Colonic mucosa (tissue), 4 donors: ENCODE results near the gene HDAC4. TPM values are rescaled to one million over a fixed set of nuclear protein-coding genes. Genes with fewer than 3 reads are reported as not detected.

Experiments
- DNase-seq: peaks from one replicate; pipeline ENCODE4 v3.0.0-alpha.2; 2020
- H3K27ac ChIP-seq: fragments of 200-600 bp; one replicate; pipeline ENCODE4 v1.8.0; 2021
- H3K27me3 ChIP-seq: fragments of 200-600 bp; one replicate; pipeline ENCODE4 v1.8.0; 2021
- H3K36me3 ChIP-seq: fragments of 200-600 bp; one replicate; pipeline ENCODE4 v1.8.0; 2021
- H3K4me1 ChIP-seq: fragments of 200-600 bp; one replicate; pipeline ENCODE4 v1.8.0; 2021; ENCODE audit warnings: mild to moderate bottlenecking
- H3K4me3 ChIP-seq: fragments of 200-600 bp; one replicate; pipeline ENCODE4 v1.8.0; 2021
- H3K9ac ChIP-seq, 2 donors: one replicate each; pipeline ENCODE4 v1.7.0; 2013; ENCODE audit warnings: control low read depth in 2 of 2, low read depth in 2 of 2, low read length in 2 of 2
- H3K9me3 ChIP-seq: fragments of 200-600 bp; one replicate; pipeline ENCODE4 v1.8.0; 2021
- CTCF ChIP-seq: fragments of 200-600 bp; IDR thresholded peaks from one replicate; pipeline ENCODE4 v1.8.0; 2022; ENCODE audit warnings: antibody characterized with exemption, mild to moderate bottlenecking
- intact Hi-C: fragments of 100-400 bp; cut with DNase I; formaldehyde crosslinking; loops from one replicate; pipeline ENCODE4 v1.14.1; 2022
- total RNA-seq, 2 donors: library from RNA; stranded (reverse); fragmentation: NEBNext Ultra II Directional in 1 of 2; extraction: Animal tissue kit (Norgen Biotek cat#: 25700) in 1 of 2; gene quantifications; one replicate each; pipeline ENCODE4 v1.2.1, GENCODE V29; 2021
- donor health status: healthy.
- donor health status: DM: no; HTN: no; CAD: no.
- donor health status: DM: no; HTN: no; CAD: no.

Gene HDAC4
- total RNA-seq, 2 donors from 2014 or later, result 35.3 to 46.8 TPM

GRCh38 chr2:239312741-239313667 is 87.8 kb downstream of the HDAC4 start:
- peak; percentile 18 for DNase-seq
- H3K4me3 ChIP-seq, result no peak overlapping the region
- TF ChIP-seq CTCF, result no peak
- no peaks in the 10 kb centered on the region for H3K9me3 ChIP-seq
- no peak overlapping the region for H3K27ac ChIP-seq
- H3K4me1 ChIP-seq, result no peaks in the 10 kb centered on the region
- H3K36me3 ChIP-seq, result no peaks in the 10 kb centered on the region
- H3K9ac ChIP-seq, result peak overlapping the region in 1 of 2 donors; percentile 19
- intact Hi-C loops, result no loop called here
- H3K27me3 ChIP-seq, result no peaks in the 10 kb centered on the region

DNA sequence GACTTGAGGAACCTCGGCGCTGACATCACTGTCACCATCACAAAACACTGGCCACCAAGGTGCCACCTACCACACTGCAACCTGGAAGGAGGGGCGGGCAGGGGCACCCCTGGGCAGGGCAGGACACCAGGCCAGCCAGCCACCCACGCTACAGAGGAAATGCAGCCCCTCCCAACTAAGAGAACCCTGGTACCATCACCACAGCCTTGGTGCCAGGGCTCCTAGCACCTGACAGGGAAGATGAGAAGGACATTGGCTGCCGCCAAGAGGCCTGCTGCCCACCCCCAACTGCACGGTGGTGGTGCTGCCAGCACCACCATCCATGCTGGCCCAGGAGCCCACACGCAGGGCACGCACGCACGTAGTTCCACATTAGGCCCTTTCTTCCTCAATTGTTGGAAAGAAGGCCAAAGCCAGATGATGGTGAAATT is 88.7 kb downstream of the HDAC4 start:
- Histone ChIP-seq H3K9me3 (no peaks in the 10 kb centered on the region), H3K36me3 (no peaks in the 10 kb centered on the region), H3K27ac (no peak overlapping the region), H3K4me1 (no peaks in the 10 kb centered on the region), H3K27me3 (no peaks in the 10 kb centered on the region), H3K9ac (no peak overlapping the region), H3K4me3 (no peak overlapping the region)
- peak; percentile 16 for DNase-seq
- intact Hi-C loops, result no loop called here
- TF ChIP-seq CTCF, result no peak

DNA sequence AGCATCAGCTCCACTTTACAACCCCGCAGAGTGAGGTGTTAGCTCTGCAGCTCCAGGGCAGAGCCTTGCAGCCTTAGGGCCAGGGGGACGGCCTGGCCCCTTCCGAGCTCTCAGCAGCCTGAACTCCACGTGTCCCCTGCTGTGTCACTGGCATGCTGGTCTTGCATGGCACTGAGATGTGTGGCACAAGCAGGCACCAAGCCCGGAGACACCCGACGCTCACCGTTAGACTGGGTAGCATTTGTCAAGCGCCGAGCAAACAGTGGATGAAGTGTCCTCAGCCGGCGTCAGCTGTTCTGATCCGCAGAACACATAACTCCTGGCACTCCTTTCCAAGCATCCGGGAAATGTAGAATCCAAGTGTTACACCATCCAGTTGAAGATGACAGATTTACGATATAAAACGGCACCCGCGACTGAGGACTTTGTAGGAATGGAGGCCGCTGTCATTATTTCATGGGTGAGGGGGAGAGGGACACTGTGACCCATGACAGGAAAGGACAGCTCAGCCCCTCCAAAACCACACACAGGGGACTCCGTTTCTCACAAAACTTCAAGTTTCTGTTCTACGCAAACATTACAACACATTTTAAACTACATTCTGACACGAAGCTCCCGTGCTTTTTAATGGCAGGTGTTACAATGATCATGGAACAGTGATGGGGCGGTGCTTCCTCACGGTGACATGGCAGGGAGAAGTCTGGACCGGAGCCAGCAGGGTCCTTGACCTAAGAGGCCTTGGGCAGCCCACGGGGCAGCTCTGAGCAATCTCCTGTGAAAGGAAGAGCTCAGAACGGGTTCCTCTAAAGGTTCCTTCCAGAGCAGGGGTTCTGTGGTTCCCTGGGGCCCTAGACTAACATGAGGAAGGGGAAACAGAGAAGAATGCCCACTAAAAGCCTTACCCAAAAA is 89.4 kb downstream of the HDAC4 start:
- Histone ChIP-seq H3K27me3 (no peaks in the 10 kb centered on the region), H3K9me3 (no peaks in the 10 kb centered on the region), H3K4me3 (no peak overlapping the region), H3K36me3 (no peaks in the 10 kb centered on the region), H3K4me1 (no peaks in the 10 kb centered on the region), H3K27ac (no peak overlapping the region), H3K9ac (no peak overlapping the region)
- DNase-seq, result peak; percentile 28
- intact Hi-C loops, result no loop called here
- no peak for TF ChIP-seq CTCF

DNA sequence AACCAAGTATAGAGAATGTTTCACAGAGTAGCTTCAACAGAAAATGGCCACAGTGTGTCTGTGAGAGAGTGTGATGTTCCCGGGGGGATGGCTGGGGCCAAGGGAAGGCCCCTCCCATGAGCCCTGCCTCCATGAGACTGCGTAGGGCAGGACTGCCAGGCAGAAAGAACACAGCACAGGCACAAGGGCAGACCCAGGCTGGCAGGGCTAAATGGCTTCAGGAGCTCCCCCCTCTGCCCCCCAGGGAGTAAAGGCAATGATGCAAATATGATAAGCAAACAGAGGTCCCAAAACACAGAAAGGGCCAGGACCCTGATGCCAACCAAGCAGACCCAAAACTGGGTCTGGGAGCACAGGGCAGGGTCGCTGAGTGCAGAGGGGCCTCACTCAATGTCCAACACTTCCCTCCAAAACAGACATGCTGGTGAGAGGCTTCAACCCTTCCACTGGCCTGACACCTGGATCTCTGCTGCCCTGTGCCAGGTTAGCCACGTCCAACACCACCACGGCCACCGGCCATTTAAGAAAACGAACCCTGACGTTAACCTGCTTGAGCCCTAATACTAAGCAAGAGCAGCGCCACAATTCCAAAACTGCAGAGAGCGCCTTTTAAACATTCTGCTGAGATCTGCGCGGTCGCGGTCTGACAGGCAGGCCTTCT is 90.3 kb downstream of the HDAC4 start:
- no peaks in the 10 kb centered on the region for H3K27me3 ChIP-seq
- H3K4me3 ChIP-seq, result no peak overlapping the region
- peak overlapping the region in 1 of 2 donors; percentile 20 for H3K9ac ChIP-seq
- H3K9me3 ChIP-seq, result no peaks in the 10 kb centered on the region
- no peaks in the 10 kb centered on the region for H3K36me3 ChIP-seq
- intact Hi-C loops, result no loop called here
- H3K27ac ChIP-seq, result no peak overlapping the region
- no peak for DNase-seq
- no peaks in the 10 kb centered on the region for H3K4me1 ChIP-seq
- no peak for TF ChIP-seq CTCF
